ENCODE data around the gene SOX3. TPM values are rescaled to one million over a fixed set of nuclear protein-coding genes. Genes with fewer than 3 reads are reported as not detected.

Gene SOX3
- polyA plus RNA-seq, 2 of the 4 experiments (the other 2 are of a cell fraction) = not detected

DNA sequence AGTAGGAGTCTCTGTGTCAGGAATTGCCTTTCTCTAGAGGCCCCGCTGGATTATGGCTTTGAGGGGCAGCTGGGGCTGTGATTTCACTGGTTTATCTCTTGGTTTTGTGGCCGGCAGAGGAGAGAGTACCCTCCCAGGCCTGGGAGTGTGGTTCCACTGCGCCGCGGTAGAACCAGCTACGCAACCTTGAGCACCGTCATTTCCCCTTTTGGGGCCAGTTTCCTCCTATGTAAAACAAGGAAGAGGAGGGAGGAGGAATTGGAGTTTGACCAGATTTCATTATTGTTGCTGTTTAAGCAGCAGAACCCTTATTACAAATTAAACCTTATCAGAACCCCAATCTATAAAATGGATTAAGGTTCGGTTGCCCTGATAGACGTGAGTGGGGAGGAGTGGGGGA, 4.4 kb downstream of the SOX3 start:
- no peak for ATAC-seq
- no peak for FAIRE-seq
- no peak overlapping the region for H3K4me2 ChIP-seq
- WGBS (ENCODE audit: missing lambda C conversion rate) = 20% methylated on average over 5 of the region's 9 CpGs
- TF ChIP-seq, protein P1, sequence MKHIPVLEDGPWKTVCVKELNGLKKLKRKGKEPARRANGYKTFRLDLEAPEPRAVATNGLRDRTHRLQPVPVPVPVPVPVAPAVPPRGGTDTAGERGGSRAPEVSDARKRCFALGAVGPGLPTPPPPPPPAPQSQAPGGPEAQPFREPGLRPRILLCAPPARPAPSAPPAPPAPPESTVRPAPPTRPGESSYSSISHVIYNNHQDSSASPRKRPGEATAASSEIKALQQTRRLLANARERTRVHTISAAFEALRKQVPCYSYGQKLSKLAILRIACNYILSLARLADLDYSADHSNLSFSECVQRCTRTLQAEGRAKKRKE (CRISPR knock-in tag; IDR thresholded peaks at IDR 0.05; ENCODE audit: low read depth) = no peak
- TF ChIP-seq NPAS2 (CRISPR knock-in tag; IDR thresholded peaks at IDR 0.05; ENCODE audit: borderline replicate concordance) = no peak
- no peak for TF ChIP-seq ESRRA (IDR thresholded peaks at IDR 0.05; ENCODE audit: borderline replicate concordance, low read length)
- no peak for TF ChIP-seq RCOR1 (IDR thresholded peaks at IDR 0.05; ENCODE audit: low read depth, low read length)
- TF ChIP-seq, protein P2, sequence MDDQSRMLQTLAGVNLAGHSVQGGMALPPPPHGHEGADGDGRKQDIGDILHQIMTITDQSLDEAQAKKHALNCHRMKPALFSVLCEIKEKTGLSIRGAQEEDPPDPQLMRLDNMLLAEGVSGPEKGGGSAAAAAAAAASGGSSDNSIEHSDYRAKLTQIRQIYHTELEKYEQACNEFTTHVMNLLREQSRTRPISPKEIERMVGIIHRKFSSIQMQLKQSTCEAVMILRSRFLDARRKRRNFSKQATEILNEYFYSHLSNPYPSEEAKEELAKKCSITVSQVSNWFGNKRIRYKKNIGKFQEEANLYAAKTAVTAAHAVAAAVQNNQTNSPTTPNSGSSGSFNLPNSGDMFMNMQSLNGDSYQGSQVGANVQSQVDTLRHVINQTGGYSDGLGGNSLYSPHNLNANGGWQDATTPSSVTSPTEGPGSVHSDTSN (IDR thresholded peaks at IDR 0.05) = no peak
- no peak for TF ChIP-seq ZFP36 (IDR thresholded peaks at IDR 0.05; ENCODE audit: borderline replicate concordance, partially characterized antibody)
- no peak for TF ChIP-seq CHD2 (IDR thresholded peaks at IDR 0.05; ENCODE audit: low read length, partially characterized antibody)
- TF ChIP-seq KDM1A (IDR thresholded peaks at IDR 0.05; ENCODE audit: low read depth) = no peak
- TF ChIP-seq, protein P3, sequence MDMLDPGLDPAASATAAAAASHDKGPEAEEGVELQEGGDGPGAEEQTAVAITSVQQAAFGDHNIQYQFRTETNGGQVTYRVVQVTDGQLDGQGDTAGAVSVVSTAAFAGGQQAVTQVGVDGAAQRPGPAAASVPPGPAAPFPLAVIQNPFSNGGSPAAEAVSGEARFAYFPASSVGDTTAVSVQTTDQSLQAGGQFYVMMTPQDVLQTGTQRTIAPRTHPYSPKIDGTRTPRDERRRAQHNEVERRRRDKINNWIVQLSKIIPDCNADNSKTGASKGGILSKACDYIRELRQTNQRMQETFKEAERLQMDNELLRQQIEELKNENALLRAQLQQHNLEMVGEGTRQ (IDR thresholded peaks at IDR 0.05) = no peak
- no peak for TF ChIP-seq EHF (CRISPR knock-in tag; IDR thresholded peaks at IDR 0.05)
- TF ChIP-seq, protein P4, sequence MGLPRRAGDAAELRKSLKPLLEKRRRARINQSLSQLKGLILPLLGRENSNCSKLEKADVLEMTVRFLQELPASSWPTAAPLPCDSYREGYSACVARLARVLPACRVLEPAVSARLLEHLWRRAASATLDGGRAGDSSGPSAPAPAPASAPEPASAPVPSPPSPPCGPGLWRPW (IDR thresholded peaks at IDR 0.05) = no peak
- no peak for TF ChIP-seq KDM5A (IDR thresholded peaks at IDR 0.05)
- TF ChIP-seq NR3C1 (IDR thresholded peaks at IDR 0.05) = no peak
- no peak for TF ChIP-seq CHD4 (IDR thresholded peaks at IDR 0.05; ENCODE audit: borderline replicate concordance)
- TF ChIP-seq TFCP2L1 (CRISPR knock-in tag; IDR thresholded peaks at IDR 0.05) = no peak
- no peak for TF ChIP-seq RFX5 (IDR thresholded peaks at IDR 0.05)
- TF ChIP-seq HOXA7 (CRISPR knock-in tag; IDR thresholded peaks at IDR 0.05) = no peak
- H3K9me3 ChIP-seq = no peaks in the 10 kb centered on the region
- H3K4me1 ChIP-seq = no peaks in the 10 kb centered on the region
- H3K27ac ChIP-seq = no peak overlapping the region
- ChIA-PET CTCF (no interaction called here), POLR2A (no interaction called here)
- no peak for DNase-seq (ENCODE audit: low read depth in 1 of 2, low spot score in 1 of 2)
- no peak overlapping the region for H3K4me3 ChIP-seq

DNA sequence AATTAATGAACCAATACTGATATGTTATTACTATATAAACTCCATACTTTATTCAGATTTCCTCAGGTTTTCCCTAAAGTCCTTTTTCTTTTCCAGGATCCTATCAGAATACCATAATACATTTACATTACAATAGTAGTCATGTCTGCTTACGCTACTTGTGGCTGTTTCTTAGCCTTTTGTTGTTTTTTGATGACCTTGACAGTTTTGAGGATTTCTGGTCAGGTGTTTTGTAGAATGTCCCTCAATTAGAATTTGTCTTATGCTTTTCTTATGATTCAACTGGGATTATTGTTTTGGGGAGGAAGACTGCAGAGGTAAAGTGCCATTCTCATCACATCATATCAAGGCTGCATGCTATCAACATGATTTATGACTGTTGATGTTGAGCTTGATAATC, 9.1 kb downstream of the SOX3 start:
- H3K9me3 ChIP-seq = no peaks in the 10 kb centered on the region
- no peak for FAIRE-seq
- H3K4me2 ChIP-seq = no peak overlapping the region
- H3K4me1 ChIP-seq = no peaks in the 10 kb centered on the region
- ChIA-PET POLR2A (no interaction called here), CTCF (no interaction called here)
- WGBS (ENCODE audit: missing lambda C conversion rate) = 69% methylated on average over 1 of the region's 1 CpG
- no peak overlapping the region for H3K27ac ChIP-seq
- no peak for DNase-seq (ENCODE audit: low read depth in 1 of 2, low spot score in 1 of 2)
- no peak for TF ChIP-seq ZFP36 (IDR thresholded peaks at IDR 0.05; ENCODE audit: borderline replicate concordance, partially characterized antibody)
- TF ChIP-seq MAFK (IDR thresholded peaks at IDR 0.05; ENCODE audit: partially characterized antibody) = peak; percentile 75
- no peak for ATAC-seq
- H3K4me3 ChIP-seq = no peak overlapping the region

DNA sequence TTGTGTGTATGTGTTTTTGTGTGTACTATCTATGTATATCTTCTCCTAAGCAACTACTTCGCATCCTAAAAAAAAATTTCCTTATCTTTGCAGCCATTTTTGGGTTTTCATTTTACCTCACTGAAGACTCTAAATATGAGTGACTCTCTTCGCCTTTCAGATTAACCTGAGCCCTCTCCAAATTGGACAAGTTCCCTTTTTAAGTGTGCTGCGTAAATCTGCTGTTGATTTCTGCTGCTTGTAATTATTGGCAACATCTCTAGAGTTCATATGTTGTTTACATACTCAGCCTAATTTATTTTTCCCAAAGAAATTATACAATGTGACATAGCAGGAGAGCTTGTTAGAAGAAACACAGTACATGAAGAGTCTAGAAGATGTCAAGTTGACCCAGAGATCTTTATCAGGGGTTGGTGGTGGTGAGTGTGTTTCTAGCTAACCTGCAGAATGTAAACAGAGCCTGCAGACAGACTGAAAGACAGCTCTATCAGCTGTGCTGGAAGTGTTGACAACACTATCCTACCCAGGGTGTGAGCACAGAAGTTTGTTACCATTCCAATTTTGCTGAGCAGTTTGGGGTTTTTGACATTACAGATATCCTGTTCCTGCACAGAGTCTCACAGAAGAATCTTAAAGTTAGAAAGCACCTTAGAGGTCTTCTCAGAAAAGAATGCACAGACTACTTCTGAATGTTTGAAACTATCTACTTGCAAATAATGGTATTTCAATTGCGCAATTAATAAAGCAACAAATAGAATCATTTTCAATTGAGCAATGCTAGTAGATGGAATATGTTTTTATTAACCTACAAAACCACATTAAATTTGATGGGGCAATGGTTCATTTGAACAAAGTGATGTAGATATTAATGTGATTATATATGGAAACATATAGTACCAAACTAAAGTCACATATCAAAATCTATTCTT, 12.5 kb downstream of the SOX3 start:
- FAIRE-seq (no peak), ATAC-seq (no peak), DNase-seq (ENCODE audit: low read depth in 1 of 2, low spot score in 1 of 2) (no peak)
- no peaks in the 10 kb centered on the region for H3K9me3 ChIP-seq
- POLR2A ChIA-PET = no interaction called here
- no peak overlapping the region for H3K4me3 ChIP-seq
- H3K4me1 ChIP-seq = no peaks in the 10 kb centered on the region
- CTCF ChIA-PET = no interaction called here
- no peak overlapping the region for H3K4me2 ChIP-seq
- WGBS (ENCODE audit: missing lambda C conversion rate) = 10% methylated on average over 4 of the region's 4 CpGs
- H3K27ac ChIP-seq = no peak overlapping the region
- TF ChIP-seq PHF8 (IDR thresholded peaks at IDR 0.05; ENCODE audit: borderline replicate concordance, low read depth) = no peak
- TF ChIP-seq POLR2A (IDR thresholded peaks at IDR 0.05; ENCODE audit: low read length) = no peak
- no peak for TF ChIP-seq EP300 (IDR thresholded peaks at IDR 0.05)
- no peak for TF ChIP-seq POLR2AphosphoS2 (conservative IDR thresholded peaks at IDR 0.05; ENCODE audit: low read length)
- TF ChIP-seq HEYL (CRISPR knock-in tag; IDR thresholded peaks at IDR 0.05) = no peak
- no peak for TF ChIP-seq MAZ (IDR thresholded peaks at IDR 0.05; ENCODE audit: borderline replicate concordance, low read depth, low read length)
- no peak for TF ChIP-seq RCOR1 (IDR thresholded peaks at IDR 0.05; ENCODE audit: low read depth, low read length)
- no peak for TF ChIP-seq CBX8 (IDR thresholded peaks at IDR 0.05)
- TF ChIP-seq, protein P1 (CRISPR knock-in tag; IDR thresholded peaks at IDR 0.05; ENCODE audit: low read depth) = no peak
- TF ChIP-seq, protein P3 (IDR thresholded peaks at IDR 0.05) = no peak
- TF ChIP-seq ZNF302 (CRISPR knock-in tag; IDR thresholded peaks at IDR 0.05) = no peak
- no peak for TF ChIP-seq RNF2 (IDR thresholded peaks at IDR 0.05; ENCODE audit: borderline replicate concordance, low read depth)
- no peak for TF ChIP-seq ZSCAN20 (CRISPR knock-in tag; IDR thresholded peaks at IDR 0.05)
- no peak for TF ChIP-seq FOSL2 (IDR thresholded peaks at IDR 0.05)
- no peak for TF ChIP-seq FOSL2 (CRISPR knock-in tag; IDR thresholded peaks at IDR 0.05)
- TF ChIP-seq NFE2L2 (conservative IDR thresholded peaks at IDR 0.05; ENCODE audit: low read length) = no peak
